NK-92 (cell line): ENCODE results near the gene PFKP.

Source experiments
- DNase-seq: peaks from one replicate; lab custom pipeline; 2025; ENCODE audit not compliant: unreplicated experiment; lab: John Stamatoyannopoulos, UW

The PFKP gene

DNA sequence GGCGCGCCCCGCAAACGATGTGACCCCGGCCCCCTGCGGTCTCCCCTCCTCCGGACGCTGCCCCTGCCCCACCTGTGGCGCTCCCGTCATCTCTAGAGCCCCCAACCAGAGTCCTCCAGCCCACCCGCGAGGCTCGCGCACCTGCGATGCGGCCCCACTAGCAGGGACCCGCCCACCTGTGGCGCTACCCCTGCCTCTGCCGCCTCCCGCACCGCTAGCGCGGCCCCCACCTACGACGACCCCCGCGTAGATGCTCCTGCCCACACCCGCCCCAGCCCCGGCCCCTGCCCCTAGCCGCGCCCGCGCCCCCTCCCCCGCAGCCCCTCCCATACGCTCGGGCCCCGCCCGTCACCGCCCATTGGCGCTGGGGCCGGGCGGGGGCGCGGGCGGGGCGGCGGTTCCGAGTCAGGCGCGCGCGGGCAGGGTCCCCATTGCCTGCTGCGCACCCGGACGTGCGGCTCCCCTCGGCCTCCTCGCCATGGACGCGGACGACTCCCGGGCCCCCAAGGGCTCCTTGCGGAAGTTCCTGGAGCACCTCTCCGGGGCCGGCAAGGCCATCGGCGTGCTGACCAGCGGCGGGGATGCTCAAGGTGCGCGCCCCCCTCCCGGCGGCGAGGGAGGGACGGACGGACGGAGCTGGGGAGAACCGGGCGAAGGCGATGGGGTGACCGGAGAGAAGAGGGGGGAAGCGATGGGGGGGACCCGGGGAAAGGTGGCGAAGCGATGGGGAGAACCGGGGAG lies at the start of gene PFKP:
Gene PFKP, plus strand, starts transcription at position 431 of the 741 bp plus-strand sequence. Its CDS starts 48 bp downstream, at position 479.
- no peak for DNase-seq

DNA sequence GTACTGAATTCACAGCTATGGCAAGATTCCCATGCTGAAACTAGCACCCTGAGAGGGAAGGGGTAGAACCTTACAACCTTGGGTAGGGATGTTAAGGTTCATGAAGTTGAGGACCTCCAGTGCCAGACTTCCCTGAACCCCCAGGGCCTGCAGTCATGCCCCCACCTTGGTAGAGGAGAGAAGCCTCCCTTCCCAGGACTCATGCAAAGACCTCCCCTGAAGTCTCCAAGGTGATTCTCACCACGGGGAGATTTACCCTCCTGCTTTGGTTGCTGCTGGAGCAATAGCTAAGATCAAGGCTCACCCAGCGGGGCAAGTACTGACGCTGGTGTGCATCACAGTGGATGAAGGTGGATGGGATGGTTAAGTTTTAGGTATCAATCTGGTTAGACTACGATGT lies 49.1 kb upstream of the PFKP start:
- no peak for DNase-seq

DNA sequence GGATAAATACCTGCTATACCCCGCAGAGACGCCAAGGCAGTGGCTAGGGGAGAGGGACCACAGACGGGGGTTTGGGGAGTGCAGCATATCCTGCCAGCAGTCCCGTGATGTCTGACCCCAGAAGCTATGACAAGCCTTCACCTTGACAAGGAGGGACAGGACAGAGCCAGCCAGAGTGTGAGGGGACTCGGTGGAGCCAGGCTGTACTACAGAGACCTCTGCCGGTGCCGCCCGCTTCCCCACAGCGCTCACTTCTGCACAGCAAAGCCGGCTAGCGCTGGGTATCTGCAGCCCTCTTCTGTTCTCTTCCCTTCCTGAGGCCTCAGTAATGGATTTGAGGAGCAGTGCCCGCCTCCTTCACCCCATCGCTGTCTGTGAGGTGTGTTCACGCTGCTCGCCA lies 47.0 kb upstream of the PFKP start:
- DNase-seq, result no peak

DNA sequence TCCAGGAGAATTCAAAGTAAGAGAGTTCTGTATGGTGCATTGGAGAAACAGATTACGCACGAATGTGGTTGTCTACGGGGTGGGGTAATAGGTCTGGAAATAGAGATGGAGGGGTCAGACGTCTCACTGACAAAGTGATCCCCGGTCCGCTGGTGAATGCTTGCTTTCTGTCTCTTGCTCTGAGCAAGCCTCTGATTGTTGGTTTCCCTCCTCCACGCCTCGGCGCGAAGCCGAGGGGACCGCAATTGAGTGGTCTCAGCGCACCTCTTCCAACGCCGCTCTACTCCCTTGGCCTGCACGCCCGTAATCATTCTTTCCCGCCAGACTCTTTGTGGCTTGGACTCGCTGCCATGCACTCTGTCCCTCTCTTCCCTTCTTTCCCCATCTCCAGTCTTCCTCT lies 46.5 kb upstream of the PFKP start:
- DNase-seq, result no peak

DNA sequence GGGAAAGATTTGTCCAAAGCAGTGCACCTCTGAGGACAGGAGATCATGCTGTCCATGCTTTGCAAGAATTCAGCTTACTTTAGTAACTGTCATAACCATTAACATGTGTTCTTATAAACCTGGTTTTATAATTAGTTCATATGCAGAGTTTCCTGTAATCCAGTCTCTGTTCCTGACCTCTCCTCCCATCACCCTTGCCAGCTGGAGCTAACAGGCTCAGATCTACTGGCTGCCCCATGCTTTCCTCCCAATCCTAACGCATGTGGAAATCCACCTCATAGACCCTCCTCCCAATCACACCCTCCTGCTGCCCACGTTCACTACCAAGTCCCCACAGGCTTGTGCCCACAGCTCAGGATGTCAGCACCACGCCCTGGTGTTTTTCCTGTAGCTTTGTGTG lies 45.3 kb upstream of the PFKP start:
- no peak for DNase-seq

DNA sequence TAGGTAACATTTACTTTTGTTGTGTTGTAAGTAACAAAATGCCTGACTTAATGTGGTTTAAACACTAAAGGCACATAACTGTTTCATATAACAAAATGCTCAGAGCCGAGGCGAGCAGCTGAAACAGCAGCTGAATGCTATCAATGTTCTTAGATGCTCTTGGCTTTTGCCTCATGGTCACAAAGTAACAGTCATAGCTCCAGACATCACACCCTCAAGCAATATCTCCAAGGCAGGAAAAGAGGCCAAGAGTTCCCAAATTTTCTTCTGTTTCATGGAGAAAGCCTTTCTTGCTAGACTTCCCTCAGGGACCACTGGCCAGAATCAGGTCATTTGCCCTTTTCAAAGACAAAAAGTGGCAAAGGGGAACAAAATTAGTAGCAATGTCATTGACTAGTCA lies 43.5 kb upstream of the PFKP start:
- DNase-seq, result no peak

DNA sequence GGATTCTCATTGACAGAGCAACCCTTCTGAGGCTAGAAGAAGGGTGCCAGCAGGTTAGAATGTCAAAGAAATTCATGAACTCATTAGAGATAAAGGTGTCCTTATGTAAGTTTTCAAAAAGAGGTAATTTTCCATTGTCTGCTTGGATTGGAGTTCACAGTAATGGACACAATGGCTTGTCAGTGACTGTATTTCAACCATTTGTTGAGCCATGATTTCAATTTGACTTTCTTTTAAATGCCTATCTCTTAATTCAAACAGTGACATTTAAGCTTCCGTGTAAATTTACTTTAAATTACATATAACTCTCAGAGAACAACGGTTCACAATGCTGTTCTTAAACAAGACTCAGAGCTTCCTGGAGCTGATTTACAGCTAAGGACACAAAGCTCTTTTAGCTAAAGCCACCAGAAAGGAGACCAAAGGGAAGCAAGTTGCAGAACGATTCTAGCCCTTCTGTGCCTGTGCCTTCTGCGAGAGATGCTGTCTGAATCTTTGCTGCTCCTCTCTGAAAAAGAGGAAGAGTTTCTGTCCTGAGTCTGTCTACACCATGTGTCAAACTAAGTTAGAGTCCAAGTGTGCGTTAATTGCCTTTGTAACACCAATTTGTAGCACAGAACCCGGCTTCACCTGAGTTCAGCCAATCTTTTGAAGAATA lies 42.2 kb upstream of the PFKP start:
- no peak for DNase-seq

DNA sequence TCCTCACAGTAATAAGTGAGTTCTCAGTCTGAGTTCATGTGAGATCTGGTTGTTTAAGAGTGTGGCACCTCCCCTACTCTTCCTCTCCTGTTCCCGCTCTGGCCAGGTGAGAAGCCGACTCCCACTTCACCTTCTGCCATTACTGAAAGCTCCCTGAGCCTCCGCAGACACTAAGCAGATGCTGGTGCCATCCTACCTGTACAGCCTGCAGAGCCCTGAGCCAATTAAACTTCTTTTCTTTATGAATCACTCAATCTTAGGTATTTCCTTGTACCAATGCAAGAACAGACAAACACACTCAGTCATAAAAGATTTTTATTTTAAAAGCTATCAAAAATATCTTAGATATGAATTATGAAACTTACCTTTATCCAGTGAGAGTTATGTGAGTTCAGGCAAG lies 39.5 kb upstream of the PFKP start:
- no peak for DNase-seq

DNA sequence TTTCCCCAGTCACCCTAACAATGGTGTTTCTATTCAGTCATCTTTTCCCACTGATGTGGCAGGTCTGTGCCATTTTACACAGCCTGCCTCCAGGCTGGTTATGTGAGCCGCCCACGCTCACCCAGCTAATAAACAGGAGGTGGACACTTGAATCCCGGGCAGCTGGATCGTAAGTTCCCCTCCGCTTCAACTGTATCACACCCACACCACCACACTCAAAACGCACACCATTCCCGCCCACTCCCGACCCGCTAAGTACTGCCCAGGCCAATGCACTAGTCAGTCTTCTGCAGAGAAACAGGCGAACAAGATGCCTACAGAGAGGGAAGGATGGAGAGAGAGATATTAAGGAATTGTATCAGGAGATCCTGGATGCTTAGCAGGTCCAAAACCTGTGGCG lies 38.9 kb upstream of the PFKP start:
- DNase-seq, result no peak

DNA sequence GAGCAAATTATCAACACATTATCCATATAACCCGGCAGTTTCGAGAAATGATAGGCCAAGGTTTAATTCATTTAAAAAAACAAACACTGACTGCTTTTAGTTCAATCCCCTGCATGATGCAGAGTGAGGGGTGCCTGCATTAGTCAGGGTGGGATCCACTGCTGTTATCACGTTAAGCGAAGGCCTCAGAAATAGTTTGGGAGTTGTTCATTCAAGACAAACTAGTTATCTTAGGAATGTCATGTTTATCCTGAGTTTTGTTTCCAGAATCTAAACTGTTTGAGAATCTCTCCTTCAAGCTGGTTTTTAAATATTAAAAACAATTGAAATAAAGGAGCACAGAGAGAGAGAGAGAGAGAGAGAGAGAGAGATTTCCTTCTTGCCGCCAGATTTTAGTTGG lies 36.6 kb upstream of the PFKP start:
- DNase-seq, result no peak

DNA sequence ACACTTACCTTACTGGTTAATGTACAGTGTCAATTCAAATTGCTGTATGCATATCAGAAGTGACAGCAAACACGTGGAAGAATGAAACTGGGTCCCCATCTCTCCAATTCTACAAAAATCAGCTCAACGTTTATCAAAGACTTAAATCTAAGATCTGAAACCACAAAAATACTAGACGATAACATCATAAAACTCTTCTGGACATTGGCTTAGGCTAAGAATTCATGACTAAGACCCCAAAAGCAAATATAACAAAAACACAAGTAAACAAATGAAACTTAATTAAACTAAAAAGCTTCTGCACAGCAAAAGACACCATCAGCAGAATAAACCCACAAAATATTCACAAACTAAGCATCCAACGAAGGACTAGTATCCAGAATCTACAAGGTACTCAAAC lies 35.9 kb upstream of the PFKP start:
- no peak for DNase-seq

DNA sequence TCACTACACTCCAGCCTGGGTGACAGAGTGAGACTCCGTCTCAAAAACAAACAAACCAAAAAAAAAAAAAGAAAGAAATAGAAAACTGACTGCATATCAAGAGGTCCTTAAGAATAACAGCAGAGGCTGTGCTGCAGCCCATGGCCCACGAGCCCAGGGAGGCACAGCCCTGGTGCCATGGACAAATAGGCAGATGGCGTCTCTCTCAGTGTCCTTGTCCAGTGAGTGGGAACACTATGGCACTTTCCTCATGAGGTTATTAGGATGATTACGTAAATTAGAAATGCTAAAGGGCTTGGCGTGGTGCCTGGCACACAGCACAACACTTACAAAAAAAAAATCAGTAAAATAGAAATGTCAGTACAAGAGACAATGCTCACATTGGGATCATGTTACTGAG lies 33.4 kb upstream of the PFKP start:
- no peak for DNase-seq

DNA sequence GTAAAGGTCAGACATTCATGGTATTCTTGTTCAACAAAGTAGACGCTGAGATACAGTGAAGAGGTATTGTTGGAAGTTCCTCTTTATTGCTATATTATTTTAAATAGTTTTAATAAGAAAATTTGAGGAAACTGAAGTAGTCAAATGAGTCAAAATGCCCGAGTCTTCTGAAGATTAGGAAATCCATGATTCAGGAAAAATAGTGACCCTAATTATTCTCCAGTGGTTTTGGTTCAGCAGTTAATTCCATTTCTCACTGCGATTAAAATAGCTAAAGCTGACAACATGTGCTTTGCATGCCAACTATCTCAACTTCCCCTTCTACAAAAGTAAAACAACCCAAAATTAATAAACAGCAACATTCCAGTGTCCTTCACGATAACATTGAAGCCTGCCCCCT lies 32.7 kb upstream of the PFKP start:
- no peak for DNase-seq

DNA sequence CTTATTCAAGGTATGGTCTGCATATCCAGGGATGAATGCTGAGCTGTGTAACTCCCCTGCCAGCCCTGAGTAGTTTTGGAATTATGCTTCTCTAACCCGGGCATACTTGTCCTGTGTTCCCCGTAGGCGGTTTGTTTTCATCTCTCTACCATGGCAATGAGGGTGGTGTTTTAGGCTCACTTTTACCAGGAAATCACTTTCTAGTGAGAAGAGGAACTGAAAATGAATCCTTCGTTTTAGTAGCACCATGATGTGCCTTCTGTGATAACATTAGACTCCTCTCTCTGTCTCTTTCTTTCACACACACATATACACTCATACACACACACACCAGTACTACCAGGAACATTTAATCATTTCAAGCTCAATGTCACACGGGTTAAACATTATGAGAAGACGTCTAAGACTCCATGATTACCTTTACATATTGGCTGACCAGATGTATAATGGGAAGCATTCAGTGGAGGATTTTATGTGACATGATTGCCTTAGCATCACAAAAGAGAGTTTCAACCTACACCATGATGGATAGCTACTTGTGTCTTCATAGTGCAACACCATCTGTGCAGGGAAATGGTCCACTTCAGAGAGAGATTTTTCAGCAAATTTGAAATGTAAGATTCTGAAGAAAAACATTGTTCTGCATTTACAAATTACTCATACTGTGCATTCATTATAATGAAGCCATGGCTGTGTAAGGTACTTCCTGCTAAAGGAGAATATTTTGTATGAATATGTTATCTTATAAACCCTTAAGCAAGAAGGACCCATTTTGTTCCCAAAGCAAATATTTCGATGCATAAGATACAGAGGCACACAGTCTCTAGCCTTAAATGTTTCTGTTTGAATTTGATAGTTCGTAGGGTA lies 31.0 kb upstream of the PFKP start:
- no peak for DNase-seq

DNA sequence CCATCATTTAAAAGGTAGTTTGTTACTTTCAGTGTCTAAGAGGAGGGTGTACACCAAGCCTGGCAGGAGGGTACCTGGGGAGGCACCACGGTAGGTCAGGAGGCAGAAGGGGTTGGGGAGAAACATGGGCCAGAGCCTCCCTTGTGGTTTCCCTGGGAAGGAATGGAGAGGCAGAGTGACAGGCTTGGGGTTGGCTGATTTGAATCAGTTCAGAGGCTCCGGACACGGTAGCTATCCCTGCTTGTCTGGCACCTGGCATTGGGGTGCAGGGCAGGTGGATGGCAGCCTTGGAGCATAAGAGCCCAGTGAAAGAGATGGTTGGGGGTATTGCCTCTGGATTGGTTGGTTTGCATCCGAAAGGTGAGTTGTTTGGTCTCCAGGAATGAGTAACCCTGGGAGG lies 30.2 kb upstream of the PFKP start:
- no peak for DNase-seq

DNA sequence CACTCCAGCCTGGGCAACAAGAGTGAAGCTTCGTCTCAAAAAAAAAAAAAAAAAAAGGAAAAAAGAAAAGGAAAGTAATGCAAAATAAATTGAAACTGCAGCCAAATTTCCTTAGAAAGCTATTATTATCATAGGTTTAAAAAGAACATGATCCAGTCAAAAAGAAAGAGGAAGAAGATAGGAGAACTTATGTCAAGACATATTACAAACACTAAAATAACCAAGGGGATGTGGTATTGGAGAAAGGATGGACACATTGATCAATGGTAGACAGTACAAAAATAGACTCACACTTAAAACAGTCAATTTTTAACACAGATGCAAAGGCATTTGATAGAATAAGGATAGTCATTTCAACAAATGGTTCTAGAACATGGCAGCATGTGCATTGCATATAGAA lies 27.3 kb upstream of the PFKP start:
- DNase-seq, result no peak

DNA sequence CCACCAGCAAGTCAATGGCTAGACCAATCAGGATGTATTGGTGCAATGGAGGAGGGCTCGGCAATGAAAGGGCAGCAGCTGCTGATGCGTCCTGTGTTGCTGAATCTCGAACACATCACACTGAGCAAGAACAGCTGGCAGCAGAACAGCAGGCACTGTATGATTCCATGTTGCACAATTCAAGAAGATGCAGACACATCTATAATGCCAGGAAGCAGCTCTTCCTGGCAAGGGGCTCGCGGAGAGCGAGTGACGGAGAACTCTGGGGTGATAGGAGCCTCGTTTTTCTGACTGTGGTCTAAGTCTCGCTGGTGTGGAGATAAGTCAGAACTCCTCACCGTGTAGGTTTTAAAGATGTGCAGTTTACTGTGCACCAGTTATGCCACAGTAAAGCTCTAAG lies 24.8 kb upstream of the PFKP start:
- no peak for DNase-seq

DNA sequence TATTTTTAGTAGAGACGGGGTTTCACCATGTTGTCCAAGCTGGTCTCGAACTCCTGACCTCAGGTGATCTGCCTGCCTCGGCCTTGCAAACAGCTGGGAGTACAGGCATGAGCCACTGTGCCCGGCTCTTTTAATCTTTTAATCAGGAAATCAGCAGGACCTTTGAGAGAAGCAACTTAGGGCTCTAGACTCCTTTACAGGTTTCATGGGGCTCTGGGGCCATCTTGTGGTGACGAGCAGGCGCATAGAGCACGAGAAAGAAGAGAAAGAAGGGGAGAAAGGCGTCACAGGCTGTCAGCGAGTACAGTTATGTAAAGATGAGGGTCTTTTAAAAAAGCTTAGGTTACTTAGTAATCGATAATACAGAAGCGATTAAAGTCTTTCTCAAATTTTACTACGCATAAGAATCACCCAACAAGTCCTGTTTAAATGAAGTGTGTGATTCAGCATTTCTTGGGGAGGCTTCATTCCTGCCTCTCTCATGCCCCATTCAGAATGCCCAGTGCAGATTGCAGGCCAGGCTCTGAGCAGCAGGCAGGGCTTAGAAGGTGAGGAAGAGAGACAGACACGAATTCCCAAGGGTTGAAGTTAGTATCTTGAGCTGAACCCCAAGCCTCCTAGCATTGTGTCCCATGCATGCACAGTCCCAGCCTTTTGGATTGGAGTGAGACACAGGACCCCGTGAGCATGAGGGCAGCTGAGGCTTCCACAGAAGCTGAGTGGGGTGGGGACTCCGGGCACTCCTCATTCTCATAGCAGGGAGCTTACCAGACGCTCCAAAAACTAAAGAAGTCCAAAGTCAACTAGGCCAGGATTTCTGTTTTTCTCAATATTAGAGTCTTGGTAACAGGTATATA lies 23.6 kb upstream of the PFKP start:
- no peak for DNase-seq

DNA sequence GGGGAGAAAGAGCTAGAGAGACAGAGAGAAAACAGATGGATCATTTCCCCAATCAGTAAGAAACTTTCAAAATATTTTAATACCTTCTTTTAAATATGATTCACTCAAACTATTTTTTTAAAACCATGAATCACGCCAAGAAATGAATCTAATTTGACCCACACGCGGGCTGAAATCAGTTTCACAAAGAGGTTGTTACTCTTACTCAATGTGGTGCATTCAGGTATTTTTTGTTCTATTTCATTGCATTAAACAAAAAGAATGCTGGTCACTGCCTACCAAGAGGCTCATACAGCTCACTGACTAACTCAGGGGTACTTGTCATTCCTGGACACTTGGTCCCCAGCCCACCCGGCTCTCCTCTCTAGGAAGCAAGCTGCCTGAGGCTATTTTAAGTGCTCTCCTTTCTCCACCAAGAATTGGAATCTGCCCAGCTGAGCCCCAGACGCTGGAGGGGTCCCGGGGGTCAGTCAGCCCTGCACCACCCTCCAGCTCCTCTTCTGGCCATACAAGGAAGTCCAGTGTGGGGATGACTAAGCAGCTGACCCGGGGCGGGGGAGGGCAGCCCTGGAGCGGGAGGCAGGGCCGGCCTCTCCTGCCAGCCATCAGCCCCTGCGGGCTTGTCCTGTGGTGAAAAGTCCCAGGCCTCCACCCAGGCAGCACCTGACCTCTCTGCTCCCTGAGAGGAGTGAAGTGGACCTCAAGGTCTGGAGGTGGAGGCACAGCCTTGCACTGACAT lies 21.7 kb upstream of the PFKP start:
- no peak for DNase-seq

DNA sequence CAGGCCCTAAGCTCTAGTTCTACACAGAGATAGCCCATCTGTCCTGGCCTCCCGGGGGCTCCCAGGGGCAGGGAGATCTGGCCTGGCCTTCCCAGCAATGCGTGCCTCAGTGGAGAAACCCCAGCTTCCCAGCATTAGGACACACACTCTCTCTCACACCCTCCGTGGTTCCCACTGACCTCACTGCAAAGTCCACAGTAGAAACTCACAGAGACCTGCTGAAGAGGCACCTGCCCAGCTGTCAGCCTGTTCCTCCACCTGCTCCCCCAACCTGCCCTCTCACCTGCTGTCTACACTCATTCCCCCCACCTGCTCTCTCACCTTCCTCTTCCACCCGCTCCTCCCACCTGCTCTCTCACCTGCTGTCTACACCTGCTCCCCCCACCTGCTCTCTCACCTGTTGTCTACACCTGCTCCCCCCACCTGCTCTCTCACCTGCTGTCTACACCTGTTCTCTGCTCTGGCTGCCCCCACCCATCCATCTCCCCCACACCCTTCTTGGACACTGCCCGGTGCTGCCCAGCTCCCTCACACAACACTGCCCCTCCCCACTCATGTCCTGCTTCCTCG lies 21.1 kb upstream of the PFKP start:
- DNase-seq, result no peak
